ENCODE measurements around the gene DPY30. TPM values are rescaled to one million over a fixed set of nuclear protein-coding genes. Genes with fewer than 3 reads are reported as not detected.

The DPY30 gene
- total RNA-seq, 4 donors from 2014 or later, result 19.7 to 52.9 (median 42.6) TPM; not detected in 1

DNA sequence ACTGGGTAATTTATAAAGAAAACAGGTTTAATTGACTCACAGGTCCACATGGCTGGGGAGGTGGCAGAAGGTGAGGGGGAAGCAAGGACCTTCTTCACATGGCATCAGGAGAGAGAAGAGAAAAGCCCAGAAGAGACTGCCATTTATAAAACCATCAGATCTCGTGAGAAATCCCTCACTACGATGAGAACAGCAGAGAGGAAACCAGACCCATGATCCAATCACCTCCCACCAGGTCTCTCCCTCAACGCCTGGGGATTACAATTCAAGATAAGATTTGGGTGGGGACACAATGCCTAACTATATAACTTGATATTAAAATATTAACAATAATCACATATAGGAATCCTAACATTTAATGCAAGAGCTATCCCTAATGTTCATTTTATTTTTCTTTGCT lies 60.6 kb downstream of the DPY30 start:
- no peak for TF ChIP-seq POLR2A (IDR thresholded peaks at IDR 0.05)
- TF ChIP-seq, protein P1, sequence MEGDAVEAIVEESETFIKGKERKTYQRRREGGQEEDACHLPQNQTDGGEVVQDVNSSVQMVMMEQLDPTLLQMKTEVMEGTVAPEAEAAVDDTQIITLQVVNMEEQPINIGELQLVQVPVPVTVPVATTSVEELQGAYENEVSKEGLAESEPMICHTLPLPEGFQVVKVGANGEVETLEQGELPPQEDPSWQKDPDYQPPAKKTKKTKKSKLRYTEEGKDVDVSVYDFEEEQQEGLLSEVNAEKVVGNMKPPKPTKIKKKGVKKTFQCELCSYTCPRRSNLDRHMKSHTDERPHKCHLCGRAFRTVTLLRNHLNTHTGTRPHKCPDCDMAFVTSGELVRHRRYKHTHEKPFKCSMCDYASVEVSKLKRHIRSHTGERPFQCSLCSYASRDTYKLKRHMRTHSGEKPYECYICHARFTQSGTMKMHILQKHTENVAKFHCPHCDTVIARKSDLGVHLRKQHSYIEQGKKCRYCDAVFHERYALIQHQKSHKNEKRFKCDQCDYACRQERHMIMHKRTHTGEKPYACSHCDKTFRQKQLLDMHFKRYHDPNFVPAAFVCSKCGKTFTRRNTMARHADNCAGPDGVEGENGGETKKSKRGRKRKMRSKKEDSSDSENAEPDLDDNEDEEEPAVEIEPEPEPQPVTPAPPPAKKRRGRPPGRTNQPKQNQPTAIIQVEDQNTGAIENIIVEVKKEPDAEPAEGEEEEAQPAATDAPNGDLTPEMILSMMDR (IDR thresholded peaks at IDR 0.05), result no peak
- TF ChIP-seq EP300 (IDR thresholded peaks at IDR 0.05; ENCODE audit: low read depth), result no peak
- no peak for TF ChIP-seq POLR2AphosphoS5 (IDR thresholded peaks at IDR 0.05)
- intact Hi-C loops (cut with DNase I; ENCODE audit: low total_unique reads), result no loop called here
- WGBS, 2 donors (ENCODE audit: low coverage in 1 of 2), result 92 to 96% methylated on average over 3 of the region's 3 CpGs

DNA sequence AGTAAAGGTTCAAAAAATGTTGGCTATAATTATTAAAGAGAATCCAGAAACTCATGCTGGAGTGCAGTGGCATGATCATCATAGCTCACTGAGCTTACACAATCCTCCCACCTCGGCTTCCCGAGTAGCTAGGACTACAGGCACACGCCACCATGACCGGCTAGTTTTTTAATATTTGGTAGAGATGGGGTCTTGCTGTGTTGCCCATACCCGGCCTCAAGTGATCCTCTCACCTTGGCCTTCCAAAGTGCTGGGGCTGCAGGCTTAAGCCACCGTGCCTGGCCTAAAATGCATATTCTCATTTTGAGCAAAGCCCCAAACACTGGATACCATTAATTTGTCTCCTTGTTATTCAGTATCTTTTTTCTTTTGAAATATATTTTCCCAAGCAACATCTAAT lies 61.2 kb downstream of the DPY30 start:
- 89 to 98% methylated on average over 6 of the region's 6 CpGs for WGBS, 2 donors (ENCODE audit: low coverage in 1 of 2)
- TF ChIP-seq EP300 (IDR thresholded peaks at IDR 0.05; ENCODE audit: low read depth) (no peak), POLR2A (IDR thresholded peaks at IDR 0.05) (no peak), POLR2AphosphoS5 (IDR thresholded peaks at IDR 0.05) (no peak)
- TF ChIP-seq, protein P1 (IDR thresholded peaks at IDR 0.05), result no peak
- H3K4me3 ChIP-seq, result no peak overlapping the region
- intact Hi-C loops (cut with DNase I; ENCODE audit: low total_unique reads), result no loop called here
- in situ Hi-C loops (cut with MboI; ENCODE audit: low pct_ligation_motif_present in 1 of 4, low pct_unique_long_range_greater_than_20kb in 1 of 4, low sequenced_read_pairs in 3 of 4), result no loop called here
- H3K27me3 ChIP-seq, result no peaks in the 10 kb centered on the region
- H3K9me3 ChIP-seq, result no peaks in the 10 kb centered on the region
- no peaks in the 10 kb centered on the region for H3K36me3 ChIP-seq
- H3K4me1 ChIP-seq, result peaks cover 0 to 13% (median 5%) of the 10 kb centered on the region in 4 donors
- no peak for DNase-seq
- no peak overlapping the region for H3K27ac ChIP-seq

More for the DNA sequence above, 60.6 kb downstream of the DPY30 start:
- Histone ChIP-seq H3K4me3 (no peak overlapping the region), H3K4me1 (peaks cover 0 to 13% (median 5%) of the 10 kb centered on the region in 4 donors), H3K27me3 (no peaks in the 10 kb centered on the region), H3K27ac (no peak overlapping the region), H3K9me3 (no peaks in the 10 kb centered on the region), H3K36me3 (no peaks in the 10 kb centered on the region)
- DNase-seq, result no peak
- in situ Hi-C loops (cut with MboI; ENCODE audit: low pct_ligation_motif_present in 1 of 4, low pct_unique_long_range_greater_than_20kb in 1 of 4, low sequenced_read_pairs in 3 of 4), result no loop called here

Other genes with a start within 250 kb of the DPY30 start
- gene MEMO1, start 28.8 kb downstream of the DPY30 start, total RNA-seq, result 10 to 100 TPM in 3 of 4 donors, 1 to 10 TPM in 1; 7.5 to 25.1 (median 17.0) TPM
- 10 to 100 TPM; 15.3 to 26.7 (median 21.2) TPM for gene SPAST, start 23.8 kb upstream of the DPY30 start, total RNA-seq
- 10 to 100 TPM in 3 of 4 donors, 1 to 10 TPM in 1; 2.2 to 20.5 (median 17.8) TPM for gene SLC30A6, start 126.1 kb upstream of the DPY30 start, total RNA-seq
- gene NLRC4, start 225.1 kb upstream of the DPY30 start, total RNA-seq, result 1 to 10 TPM in 1 of 4 donors, under 1 TPM in 3; 0.20 to 1.4 (median 0.39) TPM
- 10 to 100 TPM; 11.7 to 19.5 (median 16.1) TPM for gene YIPF4, start 238.1 kb upstream of the DPY30 start, total RNA-seq